Measurements from ENCODE around the gene TIMM13. TPM values are rescaled to one million over a fixed set of nuclear protein-coding genes. Genes with fewer than 3 reads are reported as not detected.

Gene TIMM13
- total and polyA plus RNA-seq, 2 of the 8 experiments (the other 6 are each of a cell fraction or from before 2014, with no cell fraction given), result 270 to 275 TPM

DNA sequence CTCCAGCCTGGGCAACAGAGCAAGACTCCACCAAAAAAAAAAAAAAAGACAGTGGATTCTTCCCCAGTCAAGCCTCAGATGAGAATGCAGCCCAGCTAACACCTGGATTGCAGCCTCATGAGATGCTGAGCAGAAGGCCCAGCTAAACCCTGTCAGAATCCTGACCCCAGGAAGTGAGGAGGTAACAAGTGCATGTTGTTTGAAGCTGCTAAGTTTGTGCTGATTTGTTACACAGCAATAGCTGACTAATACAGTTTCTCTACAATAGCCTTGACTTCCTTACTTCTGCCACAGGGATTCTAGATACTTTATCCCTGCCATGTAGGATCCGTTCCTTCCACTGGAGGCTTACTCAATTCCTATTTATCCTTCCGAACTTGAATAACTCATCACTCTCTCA is 46.8 kb downstream of the TIMM13 start:
- Histone ChIP-seq H3K4ac (replicated peaks; ENCODE audit: insufficient read length, low read depth, low read length) (no peak overlapping the region), H3K9ac (replicated peaks in 1 of 4; ENCODE audit: extremely low read depth in 1 of 4, low read depth in 3 of 4, low read length in 3 of 4) (no peak overlapping the region), H2BK15ac (ENCODE audit: low read length) (no peak overlapping the region), H3K56ac (replicated peaks; ENCODE audit: insufficient read length, low read depth, low read length) (no peak overlapping the region), H4K5ac (ENCODE audit: insufficient read length, low read depth, low read length) (no peak overlapping the region), H2BK20ac (ENCODE audit: low read length) (no peak overlapping the region), H2BK120ac (replicated peaks; ENCODE audit: low read depth, low read length) (no peak overlapping the region), H3K27me3 (replicated peaks in 1 of 4; ENCODE audit: control insufficient read depth in 3 of 4, extremely low read depth in 1 of 4, insufficient read depth in 3 of 4, low read length in 3 of 4) (peaks cover 0 to 2% (median 0%) of the 10 kb centered on the region in 4 experiments; a peak in 2 of 7 replicates), H2AK5ac (ENCODE audit: low read depth, low read length) (no peak overlapping the region), H3K79me1 (ENCODE audit: low read depth, low read length) (no peaks in the 10 kb centered on the region), H3K36me3 (ENCODE audit: control insufficient read depth in 2 of 4, insufficient read depth in 4 of 4, low read length in 3 of 4) (no peaks in the 10 kb centered on the region), H3K4me3 (ENCODE audit: extremely low read depth in 1 of 4, insufficient read depth in 2 of 4, low read depth in 3 of 4, low read length in 4 of 4) (no peak overlapping the region), H4K8ac (ENCODE audit: extremely low read depth, insufficient read depth, low read length) (no peak overlapping the region), H3K9me3 (ENCODE audit: insufficient read depth in 2 of 2, low read depth in 1 of 2, low read length in 1 of 2) (peaks cover 4% of the 10 kb centered on the region in 2 experiments; a peak in 1 of 4 replicates), H3K14ac (ENCODE audit: insufficient read length) (no peak overlapping the region), H3K79me2 (ENCODE audit: control insufficient read depth in 1 of 2, insufficient read depth in 2 of 2, low read length in 2 of 2) (no peaks in the 10 kb centered on the region), H2BK5ac (ENCODE audit: low read depth, low read length) (no peak overlapping the region), H3K23me2 (ENCODE audit: low read depth, low read length) (no peaks in the 10 kb centered on the region; the same call in 1 of the 2 replicates), H4K20me1 (replicated peaks in 1 of 2; ENCODE audit: control insufficient read depth in 1 of 2, insufficient read depth in 2 of 2, low read length in 2 of 2) (peaks cover 0 to 4% of the 10 kb centered on the region in 2 experiments), H3K23ac (ENCODE audit: insufficient read length) (no peak overlapping the region), H2AFZ (ENCODE audit: low read length) (no peak overlapping the region), H2BK12ac (ENCODE audit: low read depth, low read length) (no peak overlapping the region), H3K4me2 (ENCODE audit: insufficient read depth in 1 of 2, low read depth in 2 of 2, low read length in 2 of 2) (no peak overlapping the region), H4K91ac (replicated peaks; ENCODE audit: insufficient read length, low read length) (no peak overlapping the region), H3K27ac (ENCODE audit: low read depth, low read length) (no peak overlapping the region), H3K4me1 (replicated peaks in 1 of 4; ENCODE audit: control insufficient read depth in 3 of 4, insufficient read depth in 4 of 4, low read length in 3 of 4) (peaks cover 0 to 2% (median 0%) of the 10 kb centered on the region in 4 experiments; a peak in 3 of 7 replicates), H3K18ac (ENCODE audit: extremely low read depth, low read length) (no peak overlapping the region)
- ChIA-PET POLR2A (ENCODE audit: partially characterized antibody) (interaction anchor here (1.0 to 1.6 kb wide), 2 partner anchors 15 to 58 kb away, joined by 3 to 5 read pairs; no protein-coding TSS in a partner anchor), CTCF (ENCODE audit: partially characterized antibody) (interaction anchor here (0.6 to 2.0 kb wide), 7 partner anchors 11 to 257 kb away, joined by 3 to 18 read pairs (median 5); no protein-coding TSS in a partner anchor)
- FAIRE-seq (no peak), DNase-seq (ENCODE audit: low read depth in 1 of 2, low spot score in 2 of 2) (no peak)
- 95% methylated on average over 2 of the region's 2 CpGs; no CpG with 5 or more reads in 1 of the 2 experiments for WGBS, 2 experiments (ENCODE audit: extremely low coverage in 1 of 2, insufficient coverage in 1 of 2, insufficient read length in 1 of 2, insufficient replicate concordance in 2 of 2, low coverage in 1 of 2, low lambda C conversion rate in 2 of 2, missing lambda C conversion rate in 1 of 2)
- TF ChIP-seq CBX5 (IDR thresholded peaks at IDR 0.05; ENCODE audit: low read depth, low read length) (no peak), CBX8 (IDR thresholded peaks at IDR 0.05; ENCODE audit: borderline replicate concordance, low read depth, low read length) (no peak), MAFK (IDR thresholded peaks at IDR 0.05; ENCODE audit: low read depth, low read length) (no peak), ZNF274 (IDR thresholded peaks at IDR 0.05; ENCODE audit: borderline replicate concordance, extremely low read depth, low read length) (no peak), EZH2 (IDR thresholded peaks at IDR 0.05; ENCODE audit: low read depth, low read length, severe bottlenecking) (no peak), POLR2A (IDR thresholded peaks at IDR 0.05; ENCODE audit: control extremely low read depth in 1 of 2, low read depth in 2 of 2, low read length in 2 of 2) (no peak), RAD21 (IDR thresholded peaks at IDR 0.05 in 1 of 2, conservative IDR thresholded peaks at IDR 0.05 in 1 of 2; ENCODE audit: low read depth in 2 of 2, low read length in 2 of 2) (no peak), EGR1 (IDR thresholded peaks at IDR 0.05; ENCODE audit: borderline replicate concordance, low read depth, low read length) (no peak), BRCA1 (IDR thresholded peaks at IDR 0.05; ENCODE audit: low read depth, low read length) (no peak)
- TF ChIP-seq, protein P1, sequence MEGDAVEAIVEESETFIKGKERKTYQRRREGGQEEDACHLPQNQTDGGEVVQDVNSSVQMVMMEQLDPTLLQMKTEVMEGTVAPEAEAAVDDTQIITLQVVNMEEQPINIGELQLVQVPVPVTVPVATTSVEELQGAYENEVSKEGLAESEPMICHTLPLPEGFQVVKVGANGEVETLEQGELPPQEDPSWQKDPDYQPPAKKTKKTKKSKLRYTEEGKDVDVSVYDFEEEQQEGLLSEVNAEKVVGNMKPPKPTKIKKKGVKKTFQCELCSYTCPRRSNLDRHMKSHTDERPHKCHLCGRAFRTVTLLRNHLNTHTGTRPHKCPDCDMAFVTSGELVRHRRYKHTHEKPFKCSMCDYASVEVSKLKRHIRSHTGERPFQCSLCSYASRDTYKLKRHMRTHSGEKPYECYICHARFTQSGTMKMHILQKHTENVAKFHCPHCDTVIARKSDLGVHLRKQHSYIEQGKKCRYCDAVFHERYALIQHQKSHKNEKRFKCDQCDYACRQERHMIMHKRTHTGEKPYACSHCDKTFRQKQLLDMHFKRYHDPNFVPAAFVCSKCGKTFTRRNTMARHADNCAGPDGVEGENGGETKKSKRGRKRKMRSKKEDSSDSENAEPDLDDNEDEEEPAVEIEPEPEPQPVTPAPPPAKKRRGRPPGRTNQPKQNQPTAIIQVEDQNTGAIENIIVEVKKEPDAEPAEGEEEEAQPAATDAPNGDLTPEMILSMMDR (IDR thresholded peaks at IDR 0.05; ENCODE audit: control extremely low read depth in 1 of 3, insufficient read depth in 1 of 3, low read depth in 1 of 3, low read length in 3 of 3), result no peak

All from H1 (cell line).